ENCODE results near the gene C12orf75.

The C12orf75 gene

DNA sequence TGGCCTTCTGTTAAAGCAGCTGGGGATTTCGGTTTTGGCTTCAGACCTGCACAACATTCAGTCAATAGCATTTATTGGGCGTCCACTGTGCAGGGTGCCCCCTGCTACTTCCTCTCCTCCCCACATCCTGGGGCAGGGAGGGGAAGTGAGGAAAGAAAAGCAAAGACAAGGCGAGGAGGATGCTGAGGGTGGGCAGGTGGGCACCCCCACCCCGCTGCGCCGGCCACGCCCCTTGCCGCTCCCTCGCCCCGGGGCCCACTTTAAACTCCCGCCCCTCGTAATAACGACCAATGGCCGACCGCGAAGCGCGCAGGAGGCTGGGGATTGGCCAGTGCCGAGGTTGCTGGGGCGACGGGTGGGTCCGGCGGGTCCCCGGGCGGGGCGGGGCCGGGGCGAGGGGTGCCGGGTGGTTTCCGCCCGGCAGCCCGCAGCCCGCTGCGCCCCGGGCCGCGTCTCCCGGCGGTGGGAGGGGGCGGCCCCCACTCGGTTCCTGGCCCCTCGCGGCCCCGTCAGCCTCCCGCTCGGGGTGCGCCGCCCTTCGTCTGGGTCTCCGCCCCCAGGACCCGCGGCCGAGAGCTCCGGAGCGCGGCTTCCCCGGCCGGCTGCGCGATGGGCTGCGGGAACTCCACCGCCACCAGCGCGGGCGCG lies at the start of gene C12orf75:
Gene C12orf75, plus strand, starts transcription at position 409 of the 648 bp plus-strand sequence. Its CDS starts 201 bp downstream, at position 610.
- Histone ChIP-seq H3K4me3 (ENCODE audit: severe bottlenecking) (peak within 1 kb of the TSS; percentile 75), H3K9me3 (ENCODE audit: severe bottlenecking) (no peaks in the 10 kb centered on the region), H3K4me1 (ENCODE audit: insufficient read depth, poor library complexity, severe bottlenecking) (peaks cover 22% of the 10 kb centered on the region), H3K27ac (ENCODE audit: poor library complexity, severe bottlenecking) (peak within 1 kb of the TSS; percentile 70), H3K27me3 (ENCODE audit: insufficient read depth, poor library complexity, severe bottlenecking) (no peaks in the 10 kb centered on the region), H3K36me3 (ENCODE audit: low read depth) (no peaks in the 10 kb centered on the region)
- ATAC-seq (ENCODE audit: low read depth) (peak; percentile 84), DNase-seq (ENCODE audit: low spot score) (peak; percentile 83)
- TF ChIP-seq CTCF (IDR thresholded peaks at IDR 0.05; ENCODE audit: poor library complexity, severe bottlenecking) = no peak

DNA sequence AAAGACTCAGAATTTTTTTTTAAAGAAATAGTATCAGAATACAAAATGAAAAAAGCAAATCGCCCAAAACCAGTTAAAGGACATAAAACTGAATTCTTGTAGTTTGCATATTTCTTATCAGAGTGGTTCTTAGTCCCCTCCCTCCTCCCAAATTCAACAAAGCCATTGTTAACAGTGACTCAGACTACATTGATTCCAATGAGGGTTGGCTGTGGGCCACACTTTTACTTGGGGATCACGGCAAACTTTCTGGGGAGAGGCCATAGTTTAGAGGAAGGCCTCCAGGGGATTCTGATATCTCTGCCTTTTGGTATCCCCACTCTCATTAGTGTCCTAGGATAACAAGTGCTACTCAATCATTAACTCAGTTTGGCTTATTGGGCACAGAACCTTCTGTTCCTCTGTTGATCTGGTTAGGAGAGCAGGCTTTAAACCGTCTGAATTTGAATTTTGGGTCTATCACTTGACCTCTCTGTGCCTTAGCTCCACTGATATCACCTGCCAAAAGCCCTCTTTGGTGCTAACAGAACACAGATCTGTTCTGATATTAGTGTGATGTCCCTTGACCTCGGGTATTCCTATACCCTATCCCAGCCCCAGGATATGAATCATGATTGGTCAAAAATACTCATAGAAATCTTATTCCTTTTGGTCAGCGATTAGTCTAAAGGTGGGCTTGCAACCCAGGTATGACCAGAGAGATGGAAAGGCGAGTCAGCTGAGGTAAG lies 49.4 kb upstream of the C12orf75 start:
- H3K4me1 ChIP-seq (ENCODE audit: insufficient read depth, poor library complexity, severe bottlenecking) = peaks cover 4% of the 10 kb centered on the region
- no peak for TF ChIP-seq CTCF (IDR thresholded peaks at IDR 0.05; ENCODE audit: poor library complexity, severe bottlenecking)
- no peak overlapping the region for H3K4me3 ChIP-seq (ENCODE audit: severe bottlenecking)
- DNase-seq (ENCODE audit: low spot score) (no peak), ATAC-seq (ENCODE audit: low read depth) (0 out of 3 replicates have a peak, but pooled peaks have one; percentile 29)
- no peaks in the 10 kb centered on the region for H3K27me3 ChIP-seq (ENCODE audit: insufficient read depth, poor library complexity, severe bottlenecking)
- H3K27ac ChIP-seq (ENCODE audit: poor library complexity, severe bottlenecking) = no peak overlapping the region
- H3K9me3 ChIP-seq (ENCODE audit: severe bottlenecking) = no peaks in the 10 kb centered on the region
- no peaks in the 10 kb centered on the region for H3K36me3 ChIP-seq (ENCODE audit: low read depth)

DNA sequence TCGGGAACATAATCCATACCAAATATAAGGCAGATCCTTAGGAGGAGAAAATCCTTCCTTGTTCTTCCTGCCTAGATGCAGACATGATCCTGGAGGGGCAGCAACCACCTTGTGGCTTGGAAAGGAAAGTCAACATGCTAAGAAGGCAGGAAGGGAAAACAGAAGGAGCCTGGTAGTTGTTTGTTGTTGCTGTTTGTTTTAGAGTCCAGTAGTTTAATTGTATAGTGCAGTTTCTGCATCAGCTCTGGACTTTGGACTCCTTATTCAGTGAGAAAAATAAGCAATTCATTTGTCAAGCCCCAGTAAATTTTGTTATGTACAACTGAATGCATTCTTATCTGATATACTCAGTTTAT lies 48.8 kb upstream of the C12orf75 start:
- ATAC-seq (ENCODE audit: low read depth) = no peak
- H3K27me3 ChIP-seq (ENCODE audit: insufficient read depth, poor library complexity, severe bottlenecking) = no peaks in the 10 kb centered on the region
- H3K36me3 ChIP-seq (ENCODE audit: low read depth) = no peaks in the 10 kb centered on the region
- H3K9me3 ChIP-seq (ENCODE audit: severe bottlenecking) = no peaks in the 10 kb centered on the region
- DNase-seq (ENCODE audit: low spot score) = no peak
- no peak for TF ChIP-seq CTCF (IDR thresholded peaks at IDR 0.05; ENCODE audit: poor library complexity, severe bottlenecking)
- peaks cover 4% of the 10 kb centered on the region for H3K4me1 ChIP-seq (ENCODE audit: insufficient read depth, poor library complexity, severe bottlenecking)
- H3K27ac ChIP-seq (ENCODE audit: poor library complexity, severe bottlenecking) = no peak overlapping the region
- no peak overlapping the region for H3K4me3 ChIP-seq (ENCODE audit: severe bottlenecking)

DNA sequence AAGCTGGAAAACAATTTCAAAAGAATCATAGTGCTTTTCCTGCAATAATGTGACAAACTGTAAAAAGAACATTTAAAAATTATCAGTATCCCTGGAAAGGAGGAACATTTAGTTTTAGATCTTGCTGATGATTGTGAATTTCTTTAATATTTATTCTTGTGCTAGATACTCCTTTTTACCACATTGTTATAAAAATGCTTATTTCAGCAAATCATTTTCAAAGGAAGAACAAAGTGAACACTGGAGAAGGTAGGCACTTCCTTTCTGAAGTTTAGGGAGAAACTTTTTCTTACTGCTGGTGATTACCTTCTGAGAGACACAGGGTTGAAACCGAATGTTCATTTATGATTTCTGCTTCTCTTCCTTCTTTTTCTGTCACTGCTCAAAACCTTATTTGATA lies 45.1 kb upstream of the C12orf75 start:
- peaks cover 3% of the 10 kb centered on the region for H3K9me3 ChIP-seq (ENCODE audit: severe bottlenecking)
- H3K27ac ChIP-seq (ENCODE audit: poor library complexity, severe bottlenecking) = no peak overlapping the region
- H3K4me1 ChIP-seq (ENCODE audit: insufficient read depth, poor library complexity, severe bottlenecking) = peaks cover 4% of the 10 kb centered on the region
- no peaks in the 10 kb centered on the region for H3K27me3 ChIP-seq (ENCODE audit: insufficient read depth, poor library complexity, severe bottlenecking)
- DNase-seq (ENCODE audit: low spot score) (no peak), ATAC-seq (ENCODE audit: low read depth) (no peak)
- H3K4me3 ChIP-seq (ENCODE audit: severe bottlenecking) = no peak overlapping the region
- TF ChIP-seq CTCF (IDR thresholded peaks at IDR 0.05; ENCODE audit: poor library complexity, severe bottlenecking) = no peak
- H3K36me3 ChIP-seq (ENCODE audit: low read depth) = no peaks in the 10 kb centered on the region

- Histone ChIP-seq H3K27ac (ENCODE audit: poor library complexity, severe bottlenecking) (no peak overlapping the region), H3K27me3 (ENCODE audit: insufficient read depth, poor library complexity, severe bottlenecking) (no peaks in the 10 kb centered on the region), H3K4me1 (ENCODE audit: insufficient read depth, poor library complexity, severe bottlenecking) (no peaks in the 10 kb centered on the region), H3K9me3 (ENCODE audit: severe bottlenecking) (peaks cover 3% of the 10 kb centered on the region), H3K36me3 (ENCODE audit: low read depth) (no peaks in the 10 kb centered on the region), H3K4me3 (ENCODE audit: severe bottlenecking) (no peak overlapping the region)
- no peak for TF ChIP-seq CTCF (IDR thresholded peaks at IDR 0.05; ENCODE audit: poor library complexity, severe bottlenecking)
- no peak for DNase-seq (ENCODE audit: low spot score)
- ATAC-seq (ENCODE audit: low read depth) = no peak
Observed at GRCh38 chr12:105287408-105287807, 43.1 kb upstream of the C12orf75 start.

Data from RWPE2 (cell line).